Mucosa of gallbladder (tissue), 1 donor: ENCODE results near the gene NAA16. TPM values are rescaled to one million over a fixed set of nuclear protein-coding genes. Genes with fewer than 3 reads are reported as not detected.
"Not testable (repeated sequence)": the region's sequence is repeated elsewhere in the genome, so short reads cannot be mapped to it uniquely, and the experiment has no call there.

Experiments
- DNase-seq: peaks from one replicate; pipeline ENCODE4 v3.0.0-alpha.2; 2020; ENCODE audit warnings: low spot score
- total RNA-seq: library from RNA; stranded (reverse); gene quantifications from one replicate; pipeline ENCODE4 v1.2.1, GENCODE V29; 2021
- donor health status: DM: no; HTN: no; CAD: no.

NAA16 gene
- total RNA-seq, 1 donor from 2014 or later: 22.2 TPM

DNA sequence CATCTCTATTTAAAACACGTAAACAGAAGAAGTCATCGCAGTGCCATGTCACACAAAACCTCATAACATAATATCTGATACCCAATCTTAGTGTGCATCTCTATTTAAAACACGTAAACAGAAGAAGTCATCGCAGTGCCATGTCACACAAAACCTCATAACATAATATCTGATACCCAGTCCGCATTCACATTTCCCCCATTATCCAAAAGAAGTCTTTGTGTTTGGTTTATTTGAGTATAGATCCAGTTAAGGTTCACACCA, 45.2 kb downstream of the NAA16 start:
- DNase-seq: not testable (repeated sequence)

DNA sequence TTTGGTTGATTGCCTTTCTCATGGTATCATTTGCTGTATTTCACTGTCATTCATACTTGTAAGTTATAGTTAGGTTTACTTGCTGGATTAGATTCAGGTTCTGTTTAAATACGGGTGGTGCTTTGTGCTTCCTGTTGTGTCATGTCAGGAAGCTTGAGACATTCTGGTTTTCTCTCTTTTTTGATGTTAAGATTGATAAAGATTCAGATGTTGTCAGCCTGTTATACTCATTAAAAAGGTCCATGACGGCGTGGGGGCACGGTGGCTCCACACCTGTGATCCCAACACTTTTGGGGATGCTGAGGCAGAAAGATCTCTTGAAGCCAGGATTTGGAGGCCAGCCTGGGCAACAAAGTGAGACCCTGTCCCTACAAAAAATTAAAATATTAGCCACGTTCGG, 45.7 kb downstream of the NAA16 start:
- no peak for DNase-seq

DNA sequence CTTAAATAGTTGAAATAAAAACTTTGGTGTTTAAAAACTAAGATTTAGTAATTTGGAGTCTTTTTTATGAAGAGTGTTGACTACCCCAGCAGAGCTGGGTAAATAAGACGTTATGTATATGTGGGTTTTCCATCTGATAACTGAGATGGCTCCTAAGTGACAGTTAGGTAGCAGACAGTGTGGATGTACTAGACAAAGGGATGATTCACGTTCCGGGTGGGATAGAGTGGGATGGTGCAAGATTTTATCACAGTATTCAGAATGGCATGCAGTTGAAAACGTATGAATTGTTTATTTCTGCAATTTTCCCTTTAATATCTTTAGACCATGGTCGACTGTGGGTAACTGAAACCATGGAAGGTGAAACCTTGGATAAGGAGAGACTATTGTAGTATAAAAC, 50.4 kb downstream of the NAA16 start:
- no peak for DNase-seq

DNA sequence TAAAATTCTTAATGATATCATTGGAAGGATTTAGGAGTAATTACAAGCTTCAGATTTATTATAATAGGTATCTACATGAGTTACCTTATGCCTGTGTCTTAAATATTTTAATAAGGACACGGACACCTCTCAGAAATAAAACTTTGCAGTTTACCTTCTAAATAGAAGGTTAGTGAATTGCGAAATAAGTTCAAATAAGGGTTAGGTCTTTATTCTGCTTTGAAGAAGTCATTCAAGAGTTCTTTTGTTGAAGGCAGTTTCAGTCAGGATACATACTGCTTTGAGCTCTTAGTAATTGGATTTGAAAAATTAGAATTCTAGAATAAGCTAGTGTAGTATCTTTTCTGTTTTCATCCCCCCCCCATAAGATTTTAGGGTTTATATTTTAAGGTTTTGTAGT, 53.0 kb downstream of the NAA16 start:
- DNase-seq: no peak

DNA sequence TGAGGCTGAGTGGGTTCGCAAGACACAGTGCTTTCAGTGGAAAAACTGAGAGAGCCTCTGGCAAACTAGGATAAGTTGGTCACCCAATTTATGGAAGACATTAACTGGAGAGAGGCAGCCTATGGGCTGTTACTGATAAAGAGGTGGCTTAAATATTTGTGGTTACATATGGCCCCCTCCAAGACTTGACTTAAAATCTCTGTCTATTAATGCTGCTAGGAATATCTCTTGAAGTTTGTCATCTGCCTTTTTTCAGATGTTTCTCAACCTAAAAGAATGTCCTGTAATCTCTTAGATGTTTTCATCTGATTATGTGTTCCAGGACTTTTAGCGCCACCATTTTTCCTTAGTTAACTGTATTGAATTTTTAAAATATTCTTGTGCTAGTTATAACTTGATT, 54.6 kb downstream of the NAA16 start:
- DNase-seq: no peak

DNA sequence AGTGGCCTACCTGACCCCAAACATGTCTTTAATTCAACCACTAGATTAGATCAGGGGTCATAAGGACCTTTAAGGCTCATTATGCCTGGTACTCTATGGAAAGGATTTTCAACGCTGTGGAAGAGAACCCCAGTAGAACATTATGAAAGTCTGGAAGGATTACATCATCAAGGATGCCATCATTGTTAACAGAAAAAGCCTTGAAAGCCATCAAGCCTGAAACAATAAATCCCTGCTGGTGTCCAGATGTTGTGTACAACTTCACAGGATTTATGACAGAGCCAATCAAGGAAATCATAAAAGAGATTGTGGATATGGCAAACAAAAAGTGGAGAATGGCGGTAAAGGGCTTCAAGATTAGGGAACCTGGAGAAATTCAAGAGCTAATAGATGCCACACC, 59.7 kb downstream of the NAA16 start:
- no peak for DNase-seq

DNA sequence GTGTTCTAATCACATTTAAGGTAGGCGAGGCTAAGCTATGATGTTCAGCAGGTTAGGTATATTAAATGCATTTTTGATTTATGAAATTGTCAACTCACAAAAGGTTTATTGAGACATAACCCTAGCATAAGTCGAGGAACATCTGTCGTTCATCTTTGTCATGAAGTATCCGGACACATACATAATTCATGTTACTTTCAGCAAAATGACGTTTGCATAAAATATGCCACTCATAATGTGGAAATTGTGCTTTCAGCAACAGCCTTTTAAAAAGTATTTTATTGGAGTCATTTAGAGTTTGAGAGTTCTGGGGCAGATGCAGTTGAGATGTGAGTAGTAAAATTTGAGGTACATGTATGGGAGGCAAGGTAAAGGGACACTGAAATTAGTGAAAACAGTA, 66.4 kb downstream of the NAA16 start:
- DNase-seq: no peak

DNA sequence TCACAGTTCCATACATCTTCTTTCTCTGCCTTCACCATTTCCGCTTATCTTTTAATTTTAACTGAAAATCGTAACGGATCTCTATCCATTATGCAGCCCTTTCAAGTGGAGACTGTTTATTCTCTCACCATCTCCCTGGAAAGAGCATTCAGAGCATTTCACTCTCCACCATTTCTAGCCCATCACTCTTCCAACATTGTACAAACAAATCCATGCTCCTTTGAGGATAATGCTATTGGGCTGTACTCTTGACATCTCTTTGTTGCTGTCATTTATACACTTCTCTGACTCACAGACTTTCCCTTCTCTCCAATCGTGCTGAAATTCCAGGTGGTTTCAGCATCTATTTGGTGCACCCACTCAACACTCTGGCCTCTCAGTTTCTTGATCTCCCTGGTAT, 71.4 kb downstream of the NAA16 start:
- DNase-seq: no peak

DNA sequence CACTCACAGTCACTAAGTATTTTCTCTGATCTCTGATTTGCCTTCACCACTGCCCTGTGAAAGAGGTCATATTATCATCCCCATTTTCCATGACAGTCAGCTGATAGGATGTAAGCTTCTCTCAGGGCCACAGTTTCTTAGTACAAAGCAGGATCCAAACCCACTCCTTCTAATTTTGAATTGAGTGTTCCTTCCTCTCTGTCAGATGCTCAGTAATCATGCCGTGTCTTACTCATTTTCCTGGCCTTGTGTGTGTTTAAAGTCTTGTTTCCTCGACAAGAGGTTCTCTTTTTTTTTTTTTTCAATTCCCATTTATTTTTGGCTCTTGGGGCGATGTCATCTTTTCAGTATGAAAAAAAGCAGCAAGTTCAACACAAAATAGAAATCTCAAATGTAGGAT, 72.3 kb downstream of the NAA16 start:
- no peak for DNase-seq

DNA sequence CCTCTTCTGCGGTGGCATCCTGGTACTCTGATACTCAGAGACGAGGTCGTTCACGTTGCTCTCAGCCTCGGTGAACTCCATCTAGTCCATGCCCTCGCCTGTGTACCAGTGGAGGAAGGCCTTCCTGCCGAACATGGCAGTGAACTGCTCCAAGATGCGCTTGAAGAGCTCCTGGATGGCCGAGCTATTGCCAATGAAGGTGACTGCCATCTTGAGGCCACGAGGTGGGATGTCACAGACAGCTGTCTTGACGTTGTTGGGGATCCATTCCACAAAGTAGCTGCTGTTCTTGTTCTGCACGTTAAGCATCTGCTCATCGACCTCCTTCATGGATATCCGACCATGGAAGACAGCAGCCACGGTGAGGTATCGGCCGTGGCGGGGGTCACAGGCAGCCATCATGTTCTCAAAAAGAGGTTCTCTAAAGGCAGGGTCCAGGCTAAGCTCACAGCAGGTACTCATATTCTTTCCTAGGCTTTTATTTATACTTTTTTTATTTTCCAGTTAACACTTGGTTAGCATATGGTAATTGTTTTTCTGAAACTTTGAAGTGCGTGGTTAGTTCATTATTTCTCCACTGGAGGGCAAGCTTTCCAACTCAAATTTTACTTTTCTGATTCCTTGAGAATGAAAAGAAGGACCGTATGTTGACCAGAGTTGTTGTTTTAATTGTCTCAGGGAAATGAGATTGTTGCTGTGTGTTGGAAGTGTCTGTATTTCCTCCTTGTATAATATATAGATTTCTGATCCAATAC, 73.9 kb downstream of the NAA16 start:
- DNase-seq: no peak

DNA sequence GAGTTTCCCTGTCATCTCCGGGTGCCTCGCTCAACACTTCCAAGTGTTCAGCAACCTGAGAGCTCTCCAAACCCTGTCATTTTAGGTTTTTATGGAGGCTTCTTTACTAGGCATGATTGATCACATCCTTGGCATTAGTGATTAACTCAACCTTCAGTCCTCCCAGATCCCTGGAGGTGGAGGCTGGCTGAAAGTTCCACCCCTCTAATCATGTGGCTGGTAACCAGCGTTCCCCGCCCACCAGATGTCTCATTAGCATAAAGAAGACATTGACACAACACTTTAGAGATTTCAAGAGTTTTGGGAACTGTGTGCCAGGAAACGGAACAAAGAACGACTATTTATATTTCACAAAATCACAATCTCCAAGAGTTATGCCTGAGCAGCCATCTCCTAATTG, 75.1 kb downstream of the NAA16 start:
- no peak for DNase-seq

DNA sequence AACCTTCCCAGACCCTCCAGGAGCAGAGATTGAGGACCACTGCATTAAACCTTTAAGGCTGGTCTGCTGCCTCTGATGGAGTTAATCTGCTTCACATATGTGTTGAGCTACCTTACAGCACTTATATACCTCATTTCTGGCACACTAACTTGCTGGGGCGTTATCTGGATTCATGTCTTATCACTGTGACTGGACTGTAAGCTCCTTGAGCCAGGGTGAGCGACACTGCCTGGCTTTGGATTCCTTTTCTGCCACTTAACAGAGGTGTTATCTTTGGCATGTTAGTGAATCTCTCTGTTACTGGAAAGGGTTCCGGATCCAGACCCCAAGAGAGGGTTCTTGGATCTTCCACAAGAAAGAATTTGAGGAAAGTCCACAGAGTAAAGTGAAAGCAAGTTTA, 76.5 kb downstream of the NAA16 start:
- no peak for DNase-seq

DNA sequence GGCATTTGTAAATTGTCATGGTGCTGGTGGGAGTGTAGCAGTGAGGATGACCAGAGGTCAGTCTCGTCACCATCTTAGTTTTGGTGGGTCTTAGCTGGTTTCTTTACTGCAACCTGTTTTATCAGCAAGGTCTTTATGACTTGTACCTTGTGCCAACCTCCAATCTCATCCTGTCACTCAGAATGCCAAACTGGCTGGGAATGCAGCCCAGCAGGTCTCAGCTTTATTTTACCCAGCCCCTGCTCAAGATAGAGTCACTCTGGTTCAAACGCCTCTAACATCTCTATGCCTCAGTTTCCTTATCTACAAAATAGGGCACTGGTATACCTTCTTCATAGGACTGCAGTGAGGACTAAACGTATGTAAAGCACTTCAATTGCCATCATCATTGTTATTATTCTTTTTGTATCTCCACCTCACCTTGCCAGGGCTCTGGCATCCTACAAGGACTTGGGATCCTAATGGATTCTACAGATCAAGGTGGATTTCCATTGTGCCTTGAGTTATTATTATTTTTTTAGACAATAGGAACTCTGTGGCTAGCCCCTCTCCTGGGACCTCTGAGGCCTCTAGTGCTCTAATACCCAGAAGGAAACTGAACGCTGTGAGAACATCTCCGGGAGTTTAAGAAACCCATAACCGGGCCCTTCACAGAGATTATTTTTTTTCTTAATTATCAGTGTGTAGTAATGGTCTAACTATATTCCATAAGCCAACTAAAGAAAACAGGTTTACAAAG, 77.2 kb downstream of the NAA16 start:
- DNase-seq: no peak

DNA sequence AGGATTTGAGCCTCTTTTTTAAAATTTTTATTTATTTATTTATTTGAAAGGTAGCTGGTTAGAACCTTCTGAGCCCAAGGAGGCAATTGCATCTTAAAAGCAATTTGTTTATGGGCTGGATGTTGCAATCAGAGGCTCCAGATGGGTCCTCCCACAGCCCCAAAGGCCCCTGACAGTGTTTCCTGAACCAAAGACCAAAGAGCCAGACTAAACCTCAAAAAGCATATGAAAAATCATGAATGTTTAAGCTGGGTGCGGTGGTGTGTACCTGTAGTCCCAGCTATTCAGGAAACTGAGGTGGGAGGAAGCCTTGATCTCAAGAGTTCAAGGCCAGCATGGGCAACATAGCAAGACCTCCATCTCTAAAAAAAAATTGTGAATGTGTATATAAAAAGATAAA, 78.5 kb downstream of the NAA16 start:
- DNase-seq: no peak

DNA sequence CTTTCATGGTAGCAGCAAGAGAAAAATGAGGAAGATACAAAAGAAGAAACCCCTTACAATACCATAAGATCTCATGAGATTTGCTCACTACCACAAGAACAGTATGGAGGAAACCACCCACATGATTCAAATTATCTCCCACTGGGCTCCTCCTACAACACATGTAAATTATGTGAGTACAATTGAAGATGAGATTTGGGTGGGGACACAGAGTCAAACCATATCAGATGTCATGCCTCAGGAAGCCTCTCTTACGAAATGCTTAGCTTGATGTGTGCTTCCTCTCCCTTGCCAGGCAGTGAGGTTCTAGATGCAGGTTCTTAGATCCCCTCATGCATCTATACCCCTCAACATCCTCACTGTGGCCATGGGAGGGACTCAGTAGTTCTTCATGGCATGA, 83.1 kb downstream of the NAA16 start:
- no peak for DNase-seq

DNA sequence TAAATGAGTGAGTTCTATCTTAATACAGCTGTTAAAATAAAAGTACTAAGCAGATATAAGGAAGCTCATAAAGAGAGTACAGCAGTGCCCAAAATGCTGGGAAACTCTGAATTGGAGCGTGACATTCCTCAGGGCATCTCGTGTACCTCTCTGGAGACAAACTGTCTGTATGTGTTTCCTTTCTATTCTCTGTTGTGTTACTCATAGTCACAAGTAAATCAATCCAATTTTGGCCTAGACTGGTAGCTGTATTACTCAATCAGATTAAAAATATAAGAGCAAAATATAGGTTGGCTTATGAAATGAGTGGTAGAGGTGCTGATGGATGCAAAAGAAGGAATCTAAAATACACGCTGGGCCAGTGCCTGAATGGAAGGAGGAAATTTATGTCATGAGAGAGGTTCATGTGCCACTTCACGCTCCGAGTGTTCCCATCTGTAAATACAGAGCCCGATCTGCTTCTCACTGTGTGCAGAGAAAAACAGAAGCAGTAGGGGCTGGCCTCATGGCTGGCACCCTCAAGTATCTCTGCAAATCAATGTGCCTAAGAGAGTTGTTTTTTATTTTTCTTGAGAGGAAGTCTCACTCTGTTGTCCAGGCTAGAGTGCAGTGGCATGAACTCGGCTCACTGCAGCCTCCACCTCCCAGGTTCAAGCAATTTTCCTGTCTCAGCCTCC, 87.6 kb downstream of the NAA16 start:
- no peak for DNase-seq

DNA sequence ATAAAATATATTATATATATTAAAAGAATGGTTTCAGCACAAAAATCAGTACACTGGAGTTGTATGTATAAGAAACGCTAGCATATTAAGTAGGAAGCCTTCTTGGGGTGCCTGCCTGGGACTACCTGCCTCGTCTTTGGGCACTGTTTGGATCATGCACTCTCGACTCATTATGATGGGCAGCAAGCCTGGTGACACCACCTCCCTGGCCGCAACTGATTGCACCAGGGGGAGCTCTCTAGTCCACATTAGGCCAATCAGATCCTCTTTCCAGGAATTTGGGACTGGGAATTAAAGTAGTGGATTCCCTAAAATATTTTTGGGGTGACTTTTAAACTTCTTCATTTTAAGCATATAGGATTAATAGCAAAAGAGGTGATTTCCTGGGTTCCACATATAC, 90.3 kb downstream of the NAA16 start:
- no peak for DNase-seq

DNA sequence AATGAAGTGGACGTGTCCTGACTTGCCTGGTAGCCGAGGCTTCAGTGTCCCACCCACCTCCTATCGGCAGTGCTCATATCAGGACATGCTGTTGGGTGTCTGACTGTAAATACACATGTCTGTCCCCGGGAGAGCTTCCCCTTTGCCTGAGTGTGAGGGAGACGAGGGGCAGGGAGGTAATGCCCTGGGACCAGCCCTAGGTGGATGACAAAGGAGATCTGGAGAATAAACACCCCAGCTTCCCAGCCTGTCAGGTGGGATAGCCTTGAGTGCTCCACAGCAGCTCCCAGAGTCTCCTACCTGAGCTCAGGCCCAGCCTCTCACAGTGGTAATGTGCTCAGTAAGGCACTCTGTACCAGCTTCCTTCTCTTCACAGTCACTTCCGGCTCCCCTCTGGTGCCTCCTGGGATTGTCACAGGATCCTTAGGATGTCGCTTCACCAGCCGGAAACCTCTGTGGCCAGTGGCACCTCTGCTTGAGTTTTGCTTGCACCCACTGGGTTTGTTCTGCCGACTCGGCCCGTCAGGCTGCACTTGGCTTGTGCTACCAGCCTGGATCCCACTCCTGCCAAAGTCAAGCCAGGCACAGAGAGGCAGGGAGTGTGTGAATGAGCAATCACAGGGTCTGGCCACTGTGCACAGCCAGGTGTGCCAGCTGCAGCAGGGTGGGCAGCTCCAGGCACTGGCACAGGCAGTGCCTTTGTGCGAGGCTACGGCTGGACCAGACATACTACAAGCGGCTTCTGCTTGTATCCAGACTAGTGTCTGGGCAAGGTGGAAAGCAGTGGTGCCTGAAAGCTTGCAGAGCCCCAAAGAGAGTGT, 91.8 kb downstream of the NAA16 start:
- DNase-seq: no peak

DNA sequence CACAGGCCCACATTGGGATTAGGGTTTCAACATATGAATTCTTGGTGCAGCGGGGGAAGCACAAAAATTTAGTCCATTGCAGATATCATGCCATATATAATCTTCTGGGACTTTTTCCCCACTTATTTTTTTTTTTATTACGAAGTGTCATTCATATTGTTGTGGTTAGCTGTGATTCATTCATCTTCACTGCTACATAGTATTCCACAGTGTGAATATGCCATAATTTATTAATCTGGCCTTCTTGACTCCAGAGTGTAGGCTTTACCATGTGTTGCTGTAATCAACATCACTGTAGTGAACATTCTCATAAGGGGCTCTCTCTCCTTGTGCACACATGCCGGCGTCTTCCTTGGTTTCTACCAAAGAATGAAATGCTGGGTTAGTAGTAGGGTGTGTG, 92.9 kb downstream of the NAA16 start:
- DNase-seq: no peak

DNA sequence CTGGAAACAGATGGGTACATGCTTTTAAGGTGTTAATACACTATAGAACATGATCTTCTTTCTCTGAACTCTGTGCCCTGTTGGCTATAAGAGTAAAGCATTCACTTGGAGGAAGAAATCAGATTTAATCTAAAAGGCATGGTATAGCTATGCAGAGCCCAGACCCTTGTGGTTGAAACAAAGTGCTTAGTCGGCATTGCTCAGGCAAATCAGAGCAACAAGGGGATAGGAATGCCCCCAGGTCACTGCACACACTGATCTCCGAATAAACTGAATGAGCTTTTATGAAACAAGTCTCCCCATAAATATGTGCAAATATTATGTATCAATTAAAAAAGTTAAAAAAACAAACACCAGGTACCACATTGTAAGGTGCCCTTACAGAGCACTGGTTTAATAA, 94.3 kb downstream of the NAA16 start:
- DNase-seq: no peak

DNA sequence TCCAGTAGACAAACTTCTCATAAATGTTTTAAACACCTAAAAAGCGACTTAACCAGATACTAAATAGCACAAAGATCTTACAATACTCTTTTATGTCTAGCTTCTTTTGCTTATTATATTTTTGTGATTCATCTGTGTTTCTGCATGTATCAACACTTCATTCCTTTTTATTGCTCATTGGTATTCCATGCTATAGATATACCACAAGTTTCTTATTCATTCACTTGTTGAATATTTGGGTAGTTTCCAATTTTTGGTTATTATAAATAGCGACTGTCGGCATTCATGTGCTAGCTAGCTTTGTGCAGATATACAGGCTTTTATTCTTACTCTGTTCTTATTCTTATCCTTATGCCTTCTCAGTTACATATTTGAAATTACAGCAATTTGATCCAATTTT, 96.3 kb downstream of the NAA16 start:
- no peak for DNase-seq

DNA sequence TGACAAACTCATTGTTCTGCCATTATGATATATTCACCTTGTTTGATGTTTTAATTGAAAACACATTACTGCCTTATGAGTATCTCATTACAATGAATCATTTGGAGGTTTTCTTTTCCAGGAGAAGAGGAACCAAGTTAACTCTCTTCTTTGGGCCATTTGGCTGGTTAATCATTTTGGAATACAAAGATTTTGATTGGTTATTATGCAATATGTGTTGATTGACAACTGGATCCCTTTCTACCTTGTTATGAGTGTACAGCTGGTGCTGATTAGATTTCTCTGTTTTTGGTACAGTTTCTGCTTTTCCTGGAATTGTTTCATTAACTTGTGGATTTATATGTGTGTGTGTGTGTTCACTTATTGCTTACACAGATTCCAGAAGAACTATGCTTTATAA, 97.1 kb downstream of the NAA16 start:
- no peak for DNase-seq

DNA sequence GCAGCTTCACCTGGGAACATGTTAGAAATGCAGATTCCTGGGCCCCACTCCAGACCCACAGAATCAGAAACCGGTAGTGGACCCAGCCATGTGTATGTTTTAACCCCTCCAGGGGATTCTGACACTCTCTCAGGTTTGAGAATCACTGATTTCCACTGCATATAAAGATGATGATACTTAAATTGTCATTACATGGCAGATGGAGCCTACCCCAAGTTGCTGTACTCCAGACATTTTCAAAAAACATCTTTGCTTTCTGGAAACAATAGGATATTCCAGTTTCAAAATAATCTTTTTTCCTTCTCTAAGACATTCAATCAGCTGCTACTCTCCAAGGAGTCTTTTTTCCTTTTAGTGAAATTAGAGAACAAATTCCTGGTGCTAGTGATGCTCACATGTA, 97.7 kb downstream of the NAA16 start:
- DNase-seq: no peak
